HG02678 (cell line): ENCODE measurements around the gene PRKD1.

Source experiments
- ATAC-seq: cut with Tn5 transposase; IDR thresholded peaks from one replicate; pipeline ENCODE4 v1.9.1; 2021; ENCODE audit warnings: mild to moderate bottlenecking, moderate library complexity; ENCODE audit not compliant: unreplicated experiment

The PRKD1 gene

GRCh38 chr14:29536886-29537511 lies 390.6 kb downstream of the PRKD1 start:
- ATAC-seq, result no peak

- no peak for ATAC-seq
Observed at GRCh38 chr14:29529418-29529817, 398.2 kb downstream of the PRKD1 start.

GRCh38 chr14:29528889-29529288 lies 398.8 kb downstream of the PRKD1 start:
- ATAC-seq, result no peak

GRCh38 chr14:29527286-29527685 lies 400.4 kb downstream of the PRKD1 start:
- ATAC-seq, result no peak
